GM21515 (cell line): ENCODE data around the gene ZBTB16.

ENCODE experiments used
- ATAC-seq: cut with Tn5 transposase; IDR thresholded peaks from one replicate; pipeline ENCODE4 v1.9.1; 2021; ENCODE audit not compliant: unreplicated experiment

The ZBTB16 gene

GRCh38 chr11:114178656-114179055 is 119.1 kb downstream of the ZBTB16 start:
- ATAC-seq, result no peak

- ATAC-seq, result no peak
Observed at GRCh38 chr11:114179234-114179941, 119.9 kb downstream of the ZBTB16 start.

- no peak for ATAC-seq
Observed at GRCh38 chr11:114180301-114181055, 121.0 kb downstream of the ZBTB16 start.

GRCh38 chr11:114181195-114181594 is 121.7 kb downstream of the ZBTB16 start:
- ATAC-seq, result no peak

GRCh38 chr11:114181752-114182151 is 122.2 kb downstream of the ZBTB16 start:
- no peak for ATAC-seq

- ATAC-seq, result no peak
Observed at GRCh38 chr11:114182471-114183043, 123.0 kb downstream of the ZBTB16 start.

GRCh38 chr11:114183044-114183511 is 123.6 kb downstream of the ZBTB16 start:
- no peak for ATAC-seq

- no peak for ATAC-seq
Observed at GRCh38 chr11:114185436-114185835, 125.9 kb downstream of the ZBTB16 start.

GRCh38 chr11:114187173-114187572 is 127.7 kb downstream of the ZBTB16 start:
- ATAC-seq, result no peak

GRCh38 chr11:114188851-114189570 is 129.5 kb downstream of the ZBTB16 start:
- ATAC-seq, result no peak

GRCh38 chr11:114190630-114191029 is 131.1 kb downstream of the ZBTB16 start:
- ATAC-seq, result no peak

GRCh38 chr11:114191893-114192292 is 132.4 kb downstream of the ZBTB16 start:
- ATAC-seq, result no peak

- no peak for ATAC-seq
Observed at GRCh38 chr11:114192841-114193389, 133.4 kb downstream of the ZBTB16 start.

GRCh38 chr11:114193730-114194679 is 134.5 kb downstream of the ZBTB16 start:
- ATAC-seq, result no peak

GRCh38 chr11:114194702-114195101 is 135.2 kb downstream of the ZBTB16 start:
- no peak for ATAC-seq

- no peak for ATAC-seq
Observed at GRCh38 chr11:114195151-114195550, 135.6 kb downstream of the ZBTB16 start.

- ATAC-seq, result no peak
Observed at GRCh38 chr11:114195981-114196731, 136.6 kb downstream of the ZBTB16 start.

GRCh38 chr11:114196997-114197703 is 137.6 kb downstream of the ZBTB16 start:
- no peak for ATAC-seq
